ENCODE data around the gene OSBP.

DNA sequence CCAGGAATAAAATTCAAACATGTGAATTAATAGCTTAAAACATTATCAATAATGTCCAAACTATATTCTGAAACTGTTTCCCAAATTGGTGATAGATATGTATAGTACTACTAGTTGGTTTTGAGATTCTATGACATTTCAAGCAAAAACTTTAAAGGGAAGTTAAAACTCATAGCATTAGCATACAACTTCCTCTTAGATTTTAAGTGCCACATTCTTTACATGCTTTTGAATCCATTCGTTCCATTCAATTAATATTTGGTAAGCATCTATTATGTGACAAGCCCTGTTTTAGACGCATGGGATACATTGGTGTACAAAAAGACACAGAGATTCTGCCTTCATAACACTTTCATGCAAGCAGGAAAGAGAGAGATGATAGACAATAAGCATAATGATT lies 44.4 kb upstream of the OSBP start:
- TF ChIP-seq ARNT (IDR thresholded peaks at IDR 0.05) (no peak), SUZ12 (IDR thresholded peaks at IDR 0.05) (no peak), NFRKB (IDR thresholded peaks at IDR 0.05) (no peak), BHLHE40 (IDR thresholded peaks at IDR 0.05; ENCODE audit: borderline replicate concordance) (no peak), ZNF384 (IDR thresholded peaks at IDR 0.05) (no peak), FOXK2 (IDR thresholded peaks at IDR 0.05) (no peak), FOXM1 (IDR thresholded peaks at IDR 0.05; ENCODE audit: borderline replicate concordance) (no peak), HDGF (IDR thresholded peaks at IDR 0.05; ENCODE audit: borderline replicate concordance) (no peak), SP1 (IDR thresholded peaks at IDR 0.05) (no peak), L3MBTL2 (conservative IDR thresholded peaks at IDR 0.05) (no peak), LEF1 (IDR thresholded peaks at IDR 0.05; ENCODE audit: borderline replicate concordance) (no peak), ELF4 (IDR thresholded peaks at IDR 0.05) (no peak)
- TF ChIP-seq, protein P1, sequence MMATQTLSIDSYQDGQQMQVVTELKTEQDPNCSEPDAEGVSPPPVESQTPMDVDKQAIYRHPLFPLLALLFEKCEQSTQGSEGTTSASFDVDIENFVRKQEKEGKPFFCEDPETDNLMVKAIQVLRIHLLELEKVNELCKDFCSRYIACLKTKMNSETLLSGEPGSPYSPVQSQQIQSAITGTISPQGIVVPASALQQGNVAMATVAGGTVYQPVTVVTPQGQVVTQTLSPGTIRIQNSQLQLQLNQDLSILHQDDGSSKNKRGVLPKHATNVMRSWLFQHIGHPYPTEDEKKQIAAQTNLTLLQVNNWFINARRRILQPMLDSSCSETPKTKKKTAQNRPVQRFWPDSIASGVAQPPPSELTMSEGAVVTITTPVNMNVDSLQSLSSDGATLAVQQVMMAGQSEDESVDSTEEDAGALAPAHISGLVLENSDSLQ (IDR thresholded peaks at IDR 0.05), result no peak
